ENCODE data around the gene SH3D19. TPM values are rescaled to one million over a fixed set of nuclear protein-coding genes. Genes with fewer than 3 reads are reported as not detected.
"Not testable (repeated sequence)": the region's sequence is repeated elsewhere in the genome, so short reads cannot be mapped to it uniquely, and the experiment has no call there.

Gene SH3D19
- total RNA-seq, 2 experiments from 2014 or later = not detected

DNA sequence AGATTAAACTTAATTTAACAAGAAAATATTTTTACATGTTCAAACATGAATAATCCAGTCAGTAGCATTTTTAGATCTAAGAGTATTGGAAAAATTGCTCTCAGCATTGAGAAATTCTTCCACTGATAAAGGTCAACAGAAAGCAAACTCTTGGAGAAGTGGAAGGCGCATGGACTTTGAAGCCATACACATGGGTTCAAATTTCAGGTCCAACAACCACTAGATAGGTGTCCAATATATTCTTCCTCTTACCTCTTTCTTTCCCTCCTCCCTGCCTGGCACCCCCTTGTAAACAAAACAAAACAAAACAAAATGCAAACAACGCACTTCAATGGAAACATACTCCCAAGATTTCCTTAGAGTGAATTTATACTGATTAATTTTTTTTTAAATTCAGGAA, 76.9 kb downstream of the SH3D19 start:
- H3K4me1 Mint-ChIP-seq = no peaks in the 10 kb centered on the region
- peaks cover 18% of the 10 kb centered on the region for H3K27me3 Mint-ChIP-seq
- H3K36me3 Mint-ChIP-seq = no peaks in the 10 kb centered on the region
- no peak overlapping the region for H3K27ac Mint-ChIP-seq
- DNase-seq = no peak
- H3K4me3 Mint-ChIP-seq = no peak overlapping the region
- no peak for ATAC-seq
- CTCF ChIA-PET = no interaction called here
- H3K9me3 Mint-ChIP-seq (ENCODE audit: low read depth) = no peaks in the 10 kb centered on the region

GRCh38 chr4:151247395-151247794, 78.0 kb downstream of the SH3D19 start:
- ATAC-seq = no peak
- H3K9me3 Mint-ChIP-seq (ENCODE audit: low read depth) = no peaks in the 10 kb centered on the region

DNA sequence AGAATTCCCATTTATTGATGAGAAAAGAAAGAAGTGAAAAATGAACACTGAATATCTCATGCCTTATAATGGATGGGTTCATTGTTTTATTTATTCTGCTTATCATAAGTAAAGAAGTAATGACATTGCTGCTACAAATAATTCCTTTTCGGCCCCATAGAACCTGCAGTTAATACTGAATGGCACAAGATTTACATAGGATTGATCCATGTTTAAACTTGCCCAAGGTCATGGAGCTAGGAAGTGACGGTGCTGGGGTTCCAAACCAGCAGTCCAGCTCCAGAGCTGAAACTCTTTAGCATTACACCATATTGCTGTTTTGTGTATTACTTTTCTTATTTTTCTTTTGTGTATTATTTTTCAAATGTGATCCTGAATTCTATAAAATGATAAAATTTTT, 78.7 kb downstream of the SH3D19 start:
- H3K9me3 Mint-ChIP-seq (ENCODE audit: low read depth) = no peaks in the 10 kb centered on the region
- H3K4me1 Mint-ChIP-seq = no peaks in the 10 kb centered on the region
- ATAC-seq = no peak
- no peak overlapping the region for H3K4me3 Mint-ChIP-seq
- H3K27ac Mint-ChIP-seq = no peak overlapping the region
- CTCF ChIA-PET = no interaction called here
- H3K27me3 Mint-ChIP-seq = peaks cover 23% of the 10 kb centered on the region
- DNase-seq = no peak
- no peaks in the 10 kb centered on the region for H3K36me3 Mint-ChIP-seq

More at GRCh38 chr4:151247395-151247794, 78.0 kb downstream of the SH3D19 start:
- no peak for DNase-seq
- CTCF ChIA-PET = interaction anchor here (0.5 kb wide), 1 partner anchor 125 kb away, joined by 3 read pairs; no protein-coding TSS in a partner anchor
- Mint-ChIP-seq H3K36me3 (no peaks in the 10 kb centered on the region), H3K4me1 (no peaks in the 10 kb centered on the region), H3K27ac (no peak overlapping the region), H3K27me3 (peaks cover 21% of the 10 kb centered on the region), H3K4me3 (no peak overlapping the region)

GRCh38 chr4:151242305-151242704, 83.1 kb downstream of the SH3D19 start:
- ATAC-seq (no peak), DNase-seq (no peak)
- Mint-ChIP-seq H3K27ac (no peak overlapping the region), H3K36me3 (no peaks in the 10 kb centered on the region), H3K27me3 (peaks cover 21% of the 10 kb centered on the region), H3K4me1 (no peaks in the 10 kb centered on the region), H3K4me3 (no peak overlapping the region), H3K9me3 (ENCODE audit: low read depth) (no peaks in the 10 kb centered on the region)
- CTCF ChIA-PET = no interaction called here

DNA sequence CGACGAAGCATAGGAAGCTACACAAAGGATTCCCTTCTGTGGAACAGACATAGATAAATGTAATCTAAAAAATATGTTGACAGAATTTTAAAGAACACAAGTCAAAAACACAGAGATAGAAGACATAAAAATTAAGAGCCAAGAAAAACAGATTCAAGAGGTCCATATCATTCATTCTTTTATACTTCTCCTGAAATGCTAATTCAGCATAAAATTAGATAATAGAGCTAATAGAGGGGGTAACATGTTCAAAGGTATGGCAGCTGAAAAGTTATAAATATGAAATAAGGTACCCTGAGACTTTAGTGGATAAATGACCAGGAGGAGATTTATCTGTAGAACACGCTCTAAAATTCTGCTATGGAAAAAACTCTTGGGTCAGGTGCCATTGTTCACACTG, 85.8 kb downstream of the SH3D19 start:
- DNase-seq = no peak
- CTCF ChIA-PET = no interaction called here
- Mint-ChIP-seq H3K9me3 (ENCODE audit: low read depth) (no peaks in the 10 kb centered on the region), H3K4me3 (no peak overlapping the region), H3K4me1 (no peaks in the 10 kb centered on the region), H3K27me3 (peaks cover 14% of the 10 kb centered on the region), H3K27ac (no peak overlapping the region), H3K36me3 (no peaks in the 10 kb centered on the region)
- ATAC-seq = no peak

DNA sequence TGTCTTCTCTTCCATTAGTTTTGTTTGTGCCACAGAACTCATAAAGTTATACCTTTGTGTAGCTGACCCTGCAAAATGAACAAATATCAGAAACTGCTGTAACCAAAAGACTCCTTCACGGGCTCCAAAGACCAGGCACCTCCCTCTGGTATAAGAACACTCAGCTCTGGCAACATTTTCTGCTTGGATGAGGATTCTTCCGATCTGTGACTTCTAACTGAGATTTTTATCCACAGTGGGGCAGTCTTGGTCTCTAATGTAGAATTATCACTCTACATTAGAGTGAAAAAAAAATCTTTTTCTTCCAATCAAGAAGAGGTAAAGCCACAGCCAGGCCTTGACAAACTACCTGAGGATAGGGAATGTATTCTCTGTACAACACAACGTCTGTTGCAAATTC, 86.9 kb downstream of the SH3D19 start:
- CTCF ChIA-PET = no interaction called here
- H3K4me1 Mint-ChIP-seq = no peaks in the 10 kb centered on the region
- H3K27ac Mint-ChIP-seq = no peak overlapping the region
- no peaks in the 10 kb centered on the region for H3K9me3 Mint-ChIP-seq (ENCODE audit: low read depth)
- DNase-seq = no peak
- no peak for ATAC-seq
- H3K27me3 Mint-ChIP-seq = peaks cover 5% of the 10 kb centered on the region
- no peaks in the 10 kb centered on the region for H3K36me3 Mint-ChIP-seq
- H3K4me3 Mint-ChIP-seq = no peak overlapping the region

GRCh38 chr4:151236036-151236435, 89.4 kb downstream of the SH3D19 start:
- ATAC-seq (no peak), DNase-seq (no peak)
- CTCF ChIA-PET = no interaction called here
- H3K36me3 Mint-ChIP-seq = no peaks in the 10 kb centered on the region
- H3K4me1 Mint-ChIP-seq = no peaks in the 10 kb centered on the region
- H3K4me3 Mint-ChIP-seq = no peak overlapping the region
- no peaks in the 10 kb centered on the region for H3K9me3 Mint-ChIP-seq (ENCODE audit: low read depth)
- H3K27ac Mint-ChIP-seq = no peak overlapping the region
- no peaks in the 10 kb centered on the region for H3K27me3 Mint-ChIP-seq

GRCh38 chr4:151235373-151235772, 90.0 kb downstream of the SH3D19 start:
- H3K9me3 Mint-ChIP-seq (ENCODE audit: low read depth); DNase-seq; ATAC-seq; H3K27me3 Mint-ChIP-seq; H3K27ac Mint-ChIP-seq; H3K36me3 Mint-ChIP-seq; CTCF ChIA-PET; H3K4me3 Mint-ChIP-seq; H3K4me1 Mint-ChIP-seq: not testable (repeated sequence)

GRCh38 chr4:151233600-151233999, 91.8 kb downstream of the SH3D19 start:
- no peak for ATAC-seq
- Mint-ChIP-seq H3K27ac (no peak overlapping the region), H3K9me3 (ENCODE audit: low read depth) (no peaks in the 10 kb centered on the region), H3K4me3 (no peak overlapping the region), H3K4me1 (no peaks in the 10 kb centered on the region), H3K36me3 (no peaks in the 10 kb centered on the region), H3K27me3 (peaks cover 12% of the 10 kb centered on the region)
- DNase-seq = no peak
- CTCF ChIA-PET = no interaction called here

GRCh38 chr4:151231915-151232595, 93.3 kb downstream of the SH3D19 start:
- CTCF ChIA-PET = no interaction called here
- DNase-seq (no peak), ATAC-seq (no peak)
- no peak overlapping the region for H3K27ac Mint-ChIP-seq
- peaks cover 17% of the 10 kb centered on the region for H3K27me3 Mint-ChIP-seq
- H3K36me3 Mint-ChIP-seq = no peaks in the 10 kb centered on the region
- H3K4me1 Mint-ChIP-seq = no peaks in the 10 kb centered on the region
- H3K9me3 Mint-ChIP-seq (ENCODE audit: low read depth) = no peaks in the 10 kb centered on the region
- no peak overlapping the region for H3K4me3 Mint-ChIP-seq

- Mint-ChIP-seq H3K27me3 (peaks cover 40% of the 10 kb centered on the region), H3K27ac (no peak overlapping the region), H3K36me3 (no peaks in the 10 kb centered on the region), H3K4me3 (no peak overlapping the region), H3K4me1 (no peaks in the 10 kb centered on the region), H3K9me3 (ENCODE audit: low read depth) (no peaks in the 10 kb centered on the region)
- no peak for ATAC-seq
- CTCF ChIA-PET = no interaction called here
- no peak for DNase-seq
Measured at GRCh38 chr4:151228189-151229119, 97.0 kb downstream of the SH3D19 start.

- Mint-ChIP-seq H3K36me3 (no peaks in the 10 kb centered on the region), H3K4me1 (no peaks in the 10 kb centered on the region), H3K27ac (no peak overlapping the region), H3K27me3 (peaks cover 42% of the 10 kb centered on the region), H3K9me3 (ENCODE audit: low read depth) (no peaks in the 10 kb centered on the region), H3K4me3 (no peak overlapping the region)
- CTCF ChIA-PET = no interaction called here
- no peak for ATAC-seq
- no peak for DNase-seq
Measured at GRCh38 chr4:151227731-151228130, 97.7 kb downstream of the SH3D19 start.

GRCh38 chr4:151227172-151227571, 98.2 kb downstream of the SH3D19 start:
- CTCF ChIA-PET = no interaction called here
- H3K4me1 Mint-ChIP-seq = no peaks in the 10 kb centered on the region
- H3K27ac Mint-ChIP-seq = no peak overlapping the region
- no peak overlapping the region for H3K4me3 Mint-ChIP-seq
- H3K27me3 Mint-ChIP-seq = peaks cover 42% of the 10 kb centered on the region
- DNase-seq (no peak), ATAC-seq (no peak)
- no peaks in the 10 kb centered on the region for H3K9me3 Mint-ChIP-seq (ENCODE audit: low read depth)
- no peaks in the 10 kb centered on the region for H3K36me3 Mint-ChIP-seq
